Liver (tissue), 3 donors: ENCODE results near the gene CTAGE1.

ENCODE experiments used
- ATF3 ChIP-seq: IDR thresholded peaks from 2 replicates; pipeline ENCODE4 v1.6.1; 2016; ENCODE audit warnings: antibody characterized with exemption
- CTCF ChIP-seq: fragments of 150-350 bp; IDR thresholded peaks from 2 replicates; pipeline ENCODE4 v1.5.1; 2017; ENCODE audit warnings: improper control_type of control experiment, low read depth, low read length; ENCODE audit not compliant: missing input control
- FOXA1 ChIP-seq: IDR thresholded peaks from 2 replicates; pipeline ENCODE4 v1.6.1; 2016; ENCODE audit warnings: antibody characterized with exemption
- FOXA2 ChIP-seq: IDR thresholded peaks from 2 replicates; pipeline ENCODE4 v1.6.1; 2016; ENCODE audit warnings: antibody characterized with exemption
- GABPA ChIP-seq, 2 donors: IDR thresholded peaks in 1 of 2; conservative IDR thresholded peaks in 1 of 2; 2 replicates each; pipeline ENCODE4 v1.6.1; 2016; ENCODE audit warnings: antibody characterized with exemption in 2 of 2, mild to moderate bottlenecking in 1 of 2, moderate library complexity in 1 of 2
- HNF4A ChIP-seq, 2 donors: conservative IDR thresholded peaks; 2 replicates each; pipeline ENCODE4 v1.6.1; 2016; ENCODE audit warnings: antibody characterized with exemption in 2 of 2, mild to moderate bottlenecking in 2 of 2
- MAX ChIP-seq: IDR thresholded peaks from 2 replicates; pipeline ENCODE4 v1.6.1; 2016; ENCODE audit warnings: antibody characterized with exemption
- RAD21 ChIP-seq, 2 donors: IDR thresholded peaks; 2 replicates each; pipeline ENCODE4 v1.6.1; 2016; ENCODE audit warnings: antibody characterized with exemption in 2 of 2, mild to moderate bottlenecking in 2 of 2
- REST ChIP-seq: IDR thresholded peaks from 2 replicates; pipeline ENCODE4 v1.6.1; 2016; ENCODE audit warnings: antibody characterized with exemption, mild to moderate bottlenecking
- RXRA ChIP-seq, 2 donors: IDR thresholded peaks; 2 replicates each; pipeline ENCODE4 v1.6.1; 2017 to 2018; ENCODE audit warnings: antibody characterized with exemption in 2 of 2, mild to moderate bottlenecking in 1 of 2
- SP1 ChIP-seq: IDR thresholded peaks from 2 replicates; pipeline ENCODE4 v1.6.1; 2018; ENCODE audit warnings: antibody characterized with exemption, mild to moderate bottlenecking
- TAF1 ChIP-seq: conservative IDR thresholded peaks from 2 replicates; pipeline ENCODE4 v1.6.1; 2016; ENCODE audit warnings: antibody characterized with exemption, mild to moderate bottlenecking
- YY1 ChIP-seq: IDR thresholded peaks from 2 replicates; pipeline ENCODE4 v1.6.1; 2016; ENCODE audit warnings: antibody characterized with exemption, mild to moderate bottlenecking
- donor health status: healthy.
- donor health status: healthy.

- TF ChIP-seq CTCF = no peak
- TF ChIP-seq FOXA2 = no peak
- no peak for TF ChIP-seq YY1
- TF ChIP-seq FOXA1 = no peak
- no peak for TF ChIP-seq ATF3
- TF ChIP-seq MAX = no peak
- TF ChIP-seq TAF1 = no peak
- TF ChIP-seq SP1 = no peak
- no peak for TF ChIP-seq RAD21 (IDR thresholded peaks at IDR 0.05)
- no peak for TF ChIP-seq RXRA (IDR thresholded peaks at IDR 0.05)
- no peak for TF ChIP-seq REST
- TF ChIP-seq HNF4A (conservative IDR thresholded peaks at IDR 0.05) = no peak
- TF ChIP-seq GABPA (IDR thresholded peaks at IDR 0.05 in 1 of 2, conservative IDR thresholded peaks at IDR 0.05 in 1 of 2) = no peak
Observed at GRCh38 chr18:22412176-22412911, 5.4 kb downstream of the CTAGE1 start.
